ENCODE data around the gene MIAT. TPM values are rescaled to one million over a fixed set of nuclear protein-coding genes. Genes with fewer than 3 reads are reported as not detected.

MIAT gene
- total and polyA plus RNA-seq, 12 donors = 0.18 to 23.9 (median 3.1) TPM

DNA sequence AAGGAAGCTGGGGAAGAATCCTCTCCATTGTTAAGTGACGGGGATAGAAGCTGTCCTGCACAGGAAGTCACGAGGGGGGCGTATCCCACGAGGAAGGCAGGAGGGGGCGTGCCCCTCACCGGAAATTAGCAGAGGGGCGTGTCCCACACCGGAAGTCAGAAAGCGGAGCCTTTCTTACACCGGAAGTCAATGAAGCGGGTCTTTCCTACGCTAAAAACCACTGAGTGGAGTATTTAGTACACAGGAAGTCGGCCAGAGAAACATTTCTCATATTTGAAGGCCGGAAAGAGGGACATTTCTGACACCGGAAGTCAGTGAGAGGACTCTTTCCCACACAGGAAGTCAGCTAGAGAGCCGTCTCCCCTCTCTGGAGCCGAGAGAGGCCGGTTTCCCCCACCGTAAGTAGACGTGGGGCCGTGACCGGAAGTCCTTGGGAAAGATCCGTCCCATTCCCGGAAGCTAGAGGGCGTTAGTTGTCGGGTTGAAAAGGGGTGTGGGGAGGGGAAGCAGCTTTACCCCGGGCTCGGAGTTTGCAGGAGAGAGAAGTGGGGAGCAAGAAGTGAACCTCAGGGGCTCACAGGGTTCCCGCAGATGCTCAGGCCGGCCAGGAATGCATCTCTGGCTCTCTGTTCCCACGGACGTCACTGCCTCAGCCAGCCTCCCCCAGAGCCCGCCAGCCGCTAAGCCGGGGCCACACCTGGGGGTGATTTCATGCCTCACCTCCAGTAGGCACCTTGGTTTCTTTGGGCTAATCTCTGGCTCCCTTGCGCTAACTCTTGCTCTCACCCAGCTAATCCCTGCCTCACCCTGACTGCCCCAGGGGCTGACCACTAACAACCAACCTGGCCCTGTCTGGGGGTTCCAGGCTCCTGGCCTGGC is 15.4 kb downstream of the MIAT start:
- H3K4me3 ChIP-seq = peak overlapping the region; percentile 29 to 77 (median 44)
- H3K9me3 ChIP-seq (replicated peaks in 1 of 3) = no peaks in the 10 kb centered on the region
- intact Hi-C loops (cut with DNase I) = no loop called here
- peak; percentile 7 to 19 for TF ChIP-seq POLR2A (IDR thresholded peaks at IDR 0.05)
- TF ChIP-seq CTCF (IDR thresholded peaks at IDR 0.05) = peak; percentile 20 to 70 (median 50)
- peak overlapping the region; percentile 48 to 97 (median 88) for H3K27ac ChIP-seq
- peak; percentile 90 to 97 (median 95) for DNase-seq
- peaks cover 15 to 25% of the 10 kb centered on the region in 2 donors for H3K4me1 ChIP-seq (replicated peaks in 1 of 2)
- no peaks in the 10 kb centered on the region for H3K27me3 ChIP-seq
- H3K36me3 ChIP-seq (replicated peaks in 1 of 2) = no peaks in the 10 kb centered on the region
- WGBS, 4 donors = 0 to 1% (median 1%) methylated on average over 30 to 36 of the region's 36 CpGs

GRCh38 chr22:26673486-26673885 is 16.1 kb downstream of the MIAT start:
- H3K36me3 ChIP-seq (replicated peaks in 1 of 2) = no peaks in the 10 kb centered on the region
- peak overlapping the region; percentile 29 to 77 (median 44) for H3K4me3 ChIP-seq
- peak overlapping the region; percentile 48 to 97 (median 88) for H3K27ac ChIP-seq
- 24 to 39% (median 30%) methylated on average over 4 of the region's 4 CpGs for WGBS, 4 donors
- TF ChIP-seq CTCF (IDR thresholded peaks at IDR 0.05) (no peak), POLR2A (IDR thresholded peaks at IDR 0.05) (no peak)
- no peaks in the 10 kb centered on the region for H3K27me3 ChIP-seq
- H3K4me1 ChIP-seq (replicated peaks in 1 of 2) = peaks cover 15 to 25% of the 10 kb centered on the region in 2 donors
- intact Hi-C loops (cut with DNase I) = no loop called here
- DNase-seq = no peak
- H3K9me3 ChIP-seq (replicated peaks in 1 of 3) = no peaks in the 10 kb centered on the region

- 59 to 81% (median 66%) methylated on average over 9 of the region's 9 CpGs for WGBS, 4 donors
- H3K27me3 ChIP-seq = no peaks in the 10 kb centered on the region
- peak overlapping the region in 2 of 5 donors; percentile 22 to 97 for H3K27ac ChIP-seq
- intact Hi-C loops (cut with DNase I) = no loop called here
- DNase-seq = no peak
- peaks cover 15 to 25% of the 10 kb centered on the region in 2 donors for H3K4me1 ChIP-seq (replicated peaks in 1 of 2)
- no peaks in the 10 kb centered on the region for H3K36me3 ChIP-seq (replicated peaks in 1 of 2)
- H3K9me3 ChIP-seq (replicated peaks in 1 of 3) = no peaks in the 10 kb centered on the region
- no peak for TF ChIP-seq CTCF (IDR thresholded peaks at IDR 0.05)
- TF ChIP-seq POLR2A (IDR thresholded peaks at IDR 0.05) = no peak
- H3K4me3 ChIP-seq = peak overlapping the region in 1 of 4 donors; percentile 77
Measured at GRCh38 chr22:26674211-26675190, 17.1 kb downstream of the MIAT start.

Measured in adrenal gland (tissue), 12 donors.